GM19452 (cell line): ENCODE data around the gene TNS2.

Source experiments
- ATAC-seq: cut with Tn5 transposase; IDR thresholded peaks from one replicate; pipeline ENCODE4 v1.9.1; 2021; ENCODE audit not compliant: unreplicated experiment

Gene TNS2

GRCh38 chr12:53113136-53113705 lies 63.4 kb downstream of the TNS2 start:
- no peak for ATAC-seq

GRCh38 chr12:53113951-53114350 lies 64.1 kb downstream of the TNS2 start:
- ATAC-seq = no peak
